Measurements from ENCODE around the gene DOCK3. TPM values are rescaled to one million over a fixed set of nuclear protein-coding genes. Genes with fewer than 3 reads are reported as not detected.
A peak's percentile ranks its signal among the peaks of the same experiment; 100 is the strongest.

Gene DOCK3
- polyA plus RNA-seq, 2 of the 4 experiments (the other 2 are of a cell fraction): 0.40 to 0.46 TPM

GRCh38 chr3:50652709-50653108 lies 22.0 kb upstream of the DOCK3 start:
- no peaks in the 10 kb centered on the region for H3K4me1 ChIP-seq
- CTCF ChIA-PET: interaction anchor here (0.8 to 2.2 kb wide), 10 partner anchors 10 to 216 kb away, joined by 3 to 22 read pairs (median 4); no protein-coding TSS in a partner anchor
- no peak overlapping the region for H3K27ac ChIP-seq
- no peak for TF ChIP-seq JUNB (IDR thresholded peaks at IDR 0.05)
- no peak for TF ChIP-seq ZC3H11A (IDR thresholded peaks at IDR 0.05)
- TF ChIP-seq RARB (CRISPR knock-in tag; IDR thresholded peaks at IDR 0.05): no peak
- TF ChIP-seq HDAC2 (IDR thresholded peaks at IDR 0.05): no peak
- TF ChIP-seq CBX8 (IDR thresholded peaks at IDR 0.05): no peak
- no peak for TF ChIP-seq FOSB (CRISPR knock-in tag; IDR thresholded peaks at IDR 0.05)
- no peak for TF ChIP-seq CHD4 (IDR thresholded peaks at IDR 0.05; ENCODE audit: borderline replicate concordance)
- no peak for TF ChIP-seq FOXS1 (CRISPR knock-in tag; IDR thresholded peaks at IDR 0.05)
- peak; percentile 24; the same call in 1 of the 3 replicates for TF ChIP-seq CTCF (IDR thresholded peaks at IDR 0.05)
- peak; percentile 32 to 48; a peak in 4 of 5 replicates for TF ChIP-seq RAD21 (conservative IDR thresholded peaks at IDR 0.05 in 1 of 2, IDR thresholded peaks at IDR 0.05 in 1 of 2)
- TF ChIP-seq MYC (IDR thresholded peaks at IDR 0.05; ENCODE audit: borderline replicate concordance, low read length): no peak
- TF ChIP-seq HOXB13 (CRISPR knock-in tag; IDR thresholded peaks at IDR 0.05; ENCODE audit: low read depth): no peak
- TF ChIP-seq SMC3 (IDR thresholded peaks at IDR 0.05): peak; percentile 26; the same call in 2 of the 3 replicates
- TF ChIP-seq PHF8 (IDR thresholded peaks at IDR 0.05; ENCODE audit: borderline replicate concordance, low read depth): no peak
- no peak for TF ChIP-seq EP300 (IDR thresholded peaks at IDR 0.05)
- TF ChIP-seq ZFP36 (IDR thresholded peaks at IDR 0.05; ENCODE audit: borderline replicate concordance, partially characterized antibody): no peak
- TF ChIP-seq CHD2 (IDR thresholded peaks at IDR 0.05; ENCODE audit: low read length, partially characterized antibody): no peak
- no peak for TF ChIP-seq ELK1 (IDR thresholded peaks at IDR 0.05; ENCODE audit: low read depth, low read length)
- no peak for TF ChIP-seq E2F6 (IDR thresholded peaks at IDR 0.05; ENCODE audit: borderline replicate concordance, low read depth)
- no peak for TF ChIP-seq GATA3 (IDR thresholded peaks at IDR 0.05; ENCODE audit: borderline replicate concordance)
- TF ChIP-seq POLR2AphosphoS2 (conservative IDR thresholded peaks at IDR 0.05; ENCODE audit: low read length): no peak
- TF ChIP-seq KDM1A (IDR thresholded peaks at IDR 0.05; ENCODE audit: low read depth): no peak
- H3K4me2 ChIP-seq: no peak overlapping the region
- FAIRE-seq (no peak), DNase-seq (ENCODE audit: low read depth in 1 of 2, low spot score in 1 of 2) (peak; percentile 16 to 18), ATAC-seq (peak in 1 of 2 experiments; percentile 73; a peak in 3 of 6 replicates)
- H3K9me3 ChIP-seq: no peaks in the 10 kb centered on the region
- POLR2A ChIA-PET: no interaction called here
- H3K4me3 ChIP-seq: no peak overlapping the region
- 60% methylated on average over 2 of the region's 2 CpGs for WGBS (ENCODE audit: missing lambda C conversion rate)

- no peak overlapping the region for H3K4me3 ChIP-seq
- no peak overlapping the region for H3K27ac ChIP-seq
- FAIRE-seq: no peak
- DNase-seq (ENCODE audit: low read depth in 1 of 2, low spot score in 1 of 2): no peak
- H3K4me2 ChIP-seq: no peak overlapping the region
- ChIA-PET CTCF (interaction anchor here (1.3 to 2.2 kb wide), 5 partner anchors 9 to 39 kb away, joined by 3 to 22 read pairs (median 8); no protein-coding TSS in a partner anchor), POLR2A (no interaction called here)
- ATAC-seq: no peak
- H3K4me1 ChIP-seq: no peaks in the 10 kb centered on the region
- H3K9me3 ChIP-seq: no peaks in the 10 kb centered on the region
- 47% methylated on average over 3 of the region's 3 CpGs for WGBS (ENCODE audit: missing lambda C conversion rate)
- no peak for TF ChIP-seq HOXA7 (CRISPR knock-in tag; IDR thresholded peaks at IDR 0.05)
- no peak for TF ChIP-seq ZNF302 (CRISPR knock-in tag; IDR thresholded peaks at IDR 0.05)
- TF ChIP-seq MYC (IDR thresholded peaks at IDR 0.05; ENCODE audit: borderline replicate concordance, low read length): no peak
- no peak for TF ChIP-seq POLR2AphosphoS2 (conservative IDR thresholded peaks at IDR 0.05; ENCODE audit: low read length)
- no peak for TF ChIP-seq GATA3 (IDR thresholded peaks at IDR 0.05; ENCODE audit: borderline replicate concordance)
- TF ChIP-seq RFX5 (IDR thresholded peaks at IDR 0.05): no peak
- TF ChIP-seq PHF8 (IDR thresholded peaks at IDR 0.05; ENCODE audit: borderline replicate concordance, low read depth): no peak
- no peak for TF ChIP-seq MAX (IDR thresholded peaks at IDR 0.05)
- TF ChIP-seq REST (IDR thresholded peaks at IDR 0.05): no peak
- no peak for TF ChIP-seq RCOR1 (IDR thresholded peaks at IDR 0.05; ENCODE audit: low read depth, low read length)
- TF ChIP-seq EP300 (IDR thresholded peaks at IDR 0.05): no peak
- no peak for TF ChIP-seq NFE2L2 (conservative IDR thresholded peaks at IDR 0.05; ENCODE audit: low read length)
Measured at GRCh38 chr3:50653937-50654595, 20.7 kb upstream of the DOCK3 start.

All from A549 (cell line).